ENCODE results near the gene TJP2. TPM values are rescaled to one million over a fixed set of nuclear protein-coding genes. Genes with fewer than 3 reads are reported as not detected.

TJP2 gene
- total RNA-seq, 1 donor from 2014 or later: 123 TPM

- intact Hi-C loops (cut with micrococcal nuclease): no loop called here
- ATAC-seq: no peak
- DNase-seq: no peak
These were observed 10.2 kb downstream of the TJP2 start for GRCh38 chr9:69184266-69184665.

GRCh38 chr9:69186841-69187611, 12.9 kb downstream of the TJP2 start:
- no peak for DNase-seq
- peak; percentile 71 for ATAC-seq
- intact Hi-C loops (cut with micrococcal nuclease): no loop called here

- ATAC-seq (no peak), DNase-seq (no peak)
- intact Hi-C loops (cut with micrococcal nuclease): no loop called here
These were observed 14.9 kb downstream of the TJP2 start for GRCh38 chr9:69188975-69189374.

GRCh38 chr9:69190086-69190862, 16.2 kb downstream of the TJP2 start:
- intact Hi-C loops (cut with micrococcal nuclease): loop anchor here (5.0 kb wide), 1 partner anchor 138 kb away; no protein-coding TSS in a partner anchor
- ATAC-seq (no peak), DNase-seq (no peak)

GRCh38 chr9:69190863-69191181, 16.7 kb downstream of the TJP2 start:
- DNase-seq (no peak), ATAC-seq (no peak)
- intact Hi-C loops (cut with micrococcal nuclease): loop anchor here (5.0 kb wide), 1 partner anchor 139 kb away; no protein-coding TSS in a partner anchor

GRCh38 chr9:69191231-69191630, 17.2 kb downstream of the TJP2 start:
- ATAC-seq: no peak
- intact Hi-C loops (cut with micrococcal nuclease): loop anchor here (5.0 kb wide), 1 partner anchor 139 kb away; no protein-coding TSS in a partner anchor
- DNase-seq: no peak

- ATAC-seq (peak; percentile 23), DNase-seq (no peak)
- intact Hi-C loops (cut with micrococcal nuclease): loop anchor here (5.0 kb wide), 1 partner anchor 140 kb away; no protein-coding TSS in a partner anchor
These were observed 18.1 kb downstream of the TJP2 start for GRCh38 chr9:69192214-69192613.

GRCh38 chr9:69193685-69194032, 19.6 kb downstream of the TJP2 start:
- DNase-seq (no peak), ATAC-seq (peak; percentile 25)
- intact Hi-C loops (cut with micrococcal nuclease): loop anchor here (5.0 kb wide), 1 partner anchor 141 kb away; no protein-coding TSS in a partner anchor

GRCh38 chr9:69194702-69195418, 20.8 kb downstream of the TJP2 start:
- intact Hi-C loops (cut with micrococcal nuclease): loop anchor here (5.0 kb wide), 1 partner anchor 143 kb away; no protein-coding TSS in a partner anchor
- ATAC-seq (no peak), DNase-seq (no peak)

GRCh38 chr9:69195668-69196067, 21.6 kb downstream of the TJP2 start:
- intact Hi-C loops (cut with micrococcal nuclease): no loop called here
- DNase-seq: no peak

GRCh38 chr9:69197687-69198086, 23.6 kb downstream of the TJP2 start:
- intact Hi-C loops (cut with micrococcal nuclease): no loop called here
- ATAC-seq: peak; percentile 65

More at GRCh38 chr9:69195668-69196067, 21.6 kb downstream of the TJP2 start:
- ATAC-seq: peak; percentile 1

GRCh38 chr9:69198521-69199220, 24.6 kb downstream of the TJP2 start:
- intact Hi-C loops (cut with micrococcal nuclease): no loop called here
- DNase-seq (no peak), ATAC-seq (peak; percentile 47)

More at GRCh38 chr9:69197687-69198086, 23.6 kb downstream of the TJP2 start:
- DNase-seq: no peak

- DNase-seq (no peak), ATAC-seq (peak; percentile 49)
- intact Hi-C loops (cut with micrococcal nuclease): no loop called here
These were observed 25.8 kb downstream of the TJP2 start for GRCh38 chr9:69199769-69200470.

GRCh38 chr9:69202556-69202955, 28.5 kb downstream of the TJP2 start:
- intact Hi-C loops (cut with micrococcal nuclease): no loop called here
- no peak for ATAC-seq
- DNase-seq: no peak

GRCh38 chr9:69204326-69204725, 30.2 kb downstream of the TJP2 start:
- ATAC-seq: no peak
- no peak for DNase-seq
- intact Hi-C loops (cut with micrococcal nuclease): no loop called here

GRCh38 chr9:69204849-69205248, 30.8 kb downstream of the TJP2 start:
- DNase-seq: no peak
- ATAC-seq: peak; percentile 59
- intact Hi-C loops (cut with micrococcal nuclease): no loop called here

GRCh38 chr9:69206047-69206446, 32.0 kb downstream of the TJP2 start:
- ATAC-seq (no peak), DNase-seq (no peak)
- intact Hi-C loops (cut with micrococcal nuclease): no loop called here

GRCh38 chr9:69207503-69207902, 33.4 kb downstream of the TJP2 start:
- intact Hi-C loops (cut with micrococcal nuclease): no loop called here
- peak; percentile 74 for ATAC-seq
- DNase-seq: peak; percentile 60
